Neural progenitor cell (in vitro differentiated cells): Measurements from ENCODE around the gene CDS2. TPM values are rescaled to one million over a fixed set of nuclear protein-coding genes. Genes with fewer than 3 reads are reported as not detected.

Experiments
- DNase-seq: peaks from one replicate; pipeline ENCODE4 v3.0.0-alpha.2; 2016; ENCODE audit warnings: low spot score
- H2AFZ ChIP-seq: fragments of 200-600 bp; sonication (generic); replicated peaks from 2 replicates; pipeline ENCODE4 v1.6.1; 2016; ENCODE audit warnings: antibody characterized with exemption
- H3F3A ChIP-seq: fragments of 200-600 bp; sonication (generic); 2 replicates; pipeline ENCODE4 v1.6.1; 2016; ENCODE audit warnings: antibody characterized with exemption, low read depth
- H3K27ac ChIP-seq: fragments of 200-600 bp; sonication (generic); 2 replicates; pipeline ENCODE4 v1.5.1; 2016; ENCODE audit warnings: mild to moderate bottlenecking
- H3K27me3 ChIP-seq: fragments of 200-600 bp; sonication (generic); 2 replicates; pipeline ENCODE4 v1.6.1; 2016; ENCODE audit warnings: mild to moderate bottlenecking, moderate library complexity
- H3K36me3 ChIP-seq: fragments of 200-600 bp; sonication (generic); 2 replicates; pipeline ENCODE4 v1.5.1; 2016
- H3K4me1 ChIP-seq: fragments of 200-600 bp; sonication (generic); 2 replicates; pipeline ENCODE4 v1.6.1; 2016; ENCODE audit warnings: mixed run types
- H3K4me2 ChIP-seq: fragments of 200-600 bp; sonication (generic); 2 replicates; pipeline ENCODE4 v1.6.1; 2016
- H3K4me3 ChIP-seq: fragments of 200-600 bp; sonication (generic); 2 replicates; pipeline ENCODE4 v1.5.1; 2016
- H3K79me2 ChIP-seq: fragments of 200-600 bp; sonication (generic); 2 replicates; pipeline ENCODE4 v1.6.1; 2016; ENCODE audit warnings: low read depth
- H3K9ac ChIP-seq: fragments of 200-600 bp; sonication (generic); 2 replicates; pipeline ENCODE4 v1.6.1; 2016
- H3K9me3 ChIP-seq: fragments of 200-600 bp; sonication (generic); 2 replicates; pipeline ENCODE4 v1.5.1; 2016; ENCODE audit warnings: low read depth
- H4K20me1 ChIP-seq: fragments of 200-600 bp; sonication (generic); 2 replicates; pipeline ENCODE4 v1.6.1; 2016; ENCODE audit warnings: low read depth
- H3K27ac Mint-ChIP-seq: 3 replicates; pipeline ENCODE4 v1.8.0; 2021; ENCODE audit warnings: mixed read lengths
- H3K27me3 Mint-ChIP-seq: 2 replicates; pipeline ENCODE4 v1.8.0; 2022; ENCODE audit warnings: low read depth, mild to moderate bottlenecking, inconsistent platforms, moderate library complexity, mixed read lengths; ENCODE audit not compliant: insufficient read depth
- H3K36me3 Mint-ChIP-seq: 3 replicates; pipeline ENCODE4 v1.8.0; 2021; ENCODE audit warnings: mixed read lengths
- H3K4me1 Mint-ChIP-seq: 3 replicates; pipeline ENCODE4 v1.8.0; 2021; ENCODE audit warnings: mixed read lengths
- H3K4me3 Mint-ChIP-seq: 3 replicates; pipeline ENCODE4 v1.8.0; 2021; ENCODE audit warnings: mild to moderate bottlenecking, moderate library complexity, mixed read lengths
- H3K9me3 Mint-ChIP-seq: 3 replicates; pipeline ENCODE4 v1.8.0; 2020; ENCODE audit warnings: mixed read lengths
- EZH2 ChIP-seq: fragments of 200-600 bp; sonication (generic); IDR thresholded peaks from 2 replicates; pipeline ENCODE4 v1.6.1; 2017; ENCODE audit warnings: antibody characterized with exemption, mild to moderate bottlenecking, moderate library complexity
- EZH2phosphoT487 ChIP-seq: fragments of 200-600 bp; sonication (generic); IDR thresholded peaks from 2 replicates; pipeline ENCODE4 v1.6.1; 2017; ENCODE audit warnings: antibody characterized with exemption
- total RNA-seq: library from RNA; depleted of rRNA; stranded (reverse); fragments of >200 nt; gene quantifications from 2 replicates; pipeline ENCODE4 v1.2.3, GENCODE V29; 2015; ENCODE audit warnings: low replicate concordance
- TF ChIP-seq, protein P1 (sequence below): fragments of 200-600 bp; sonication (generic); IDR thresholded peaks from 2 replicates; pipeline ENCODE4 v1.5.1; 2017; ENCODE audit warnings: antibody characterized with exemption, mild to moderate bottlenecking

Gene CDS2
- total RNA-seq, 1 donor from 2014 or later: 59.8 TPM

GRCh38 chr20:5191829-5192569, 65.2 kb downstream of the CDS2 start:
- Histone ChIP-seq H3K36me3 (no peaks in the 10 kb centered on the region), H3K4me2 (peak overlapping the region; percentile 34), H3K4me3 (no peak overlapping the region), H4K20me1 (peaks cover 8% of the 10 kb centered on the region), H3K9me3 (no peaks in the 10 kb centered on the region), H3K79me2 (no peaks in the 10 kb centered on the region), H3K27ac (peak overlapping the region; percentile 65), H3F3A (peaks cover 30% of the 10 kb centered on the region), H3K27me3 (no peaks in the 10 kb centered on the region), H3K4me1 (peaks cover 33% of the 10 kb centered on the region), H2AFZ (no peak overlapping the region), H3K9ac (peak overlapping the region; percentile 23)
- DNase-seq: peak; percentile 70
- Mint-ChIP-seq H3K4me3 (no peak overlapping the region), H3K9me3 (no peaks in the 10 kb centered on the region), H3K27me3 (no peaks in the 10 kb centered on the region), H3K4me1 (peaks cover 34% of the 10 kb centered on the region), H3K27ac (peak overlapping the region; percentile 75), H3K36me3 (peaks cover 11% of the 10 kb centered on the region)
- TF ChIP-seq EZH2: no peak
- TF ChIP-seq, protein P1, sequence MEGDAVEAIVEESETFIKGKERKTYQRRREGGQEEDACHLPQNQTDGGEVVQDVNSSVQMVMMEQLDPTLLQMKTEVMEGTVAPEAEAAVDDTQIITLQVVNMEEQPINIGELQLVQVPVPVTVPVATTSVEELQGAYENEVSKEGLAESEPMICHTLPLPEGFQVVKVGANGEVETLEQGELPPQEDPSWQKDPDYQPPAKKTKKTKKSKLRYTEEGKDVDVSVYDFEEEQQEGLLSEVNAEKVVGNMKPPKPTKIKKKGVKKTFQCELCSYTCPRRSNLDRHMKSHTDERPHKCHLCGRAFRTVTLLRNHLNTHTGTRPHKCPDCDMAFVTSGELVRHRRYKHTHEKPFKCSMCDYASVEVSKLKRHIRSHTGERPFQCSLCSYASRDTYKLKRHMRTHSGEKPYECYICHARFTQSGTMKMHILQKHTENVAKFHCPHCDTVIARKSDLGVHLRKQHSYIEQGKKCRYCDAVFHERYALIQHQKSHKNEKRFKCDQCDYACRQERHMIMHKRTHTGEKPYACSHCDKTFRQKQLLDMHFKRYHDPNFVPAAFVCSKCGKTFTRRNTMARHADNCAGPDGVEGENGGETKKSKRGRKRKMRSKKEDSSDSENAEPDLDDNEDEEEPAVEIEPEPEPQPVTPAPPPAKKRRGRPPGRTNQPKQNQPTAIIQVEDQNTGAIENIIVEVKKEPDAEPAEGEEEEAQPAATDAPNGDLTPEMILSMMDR: peak; percentile 74

DNA sequence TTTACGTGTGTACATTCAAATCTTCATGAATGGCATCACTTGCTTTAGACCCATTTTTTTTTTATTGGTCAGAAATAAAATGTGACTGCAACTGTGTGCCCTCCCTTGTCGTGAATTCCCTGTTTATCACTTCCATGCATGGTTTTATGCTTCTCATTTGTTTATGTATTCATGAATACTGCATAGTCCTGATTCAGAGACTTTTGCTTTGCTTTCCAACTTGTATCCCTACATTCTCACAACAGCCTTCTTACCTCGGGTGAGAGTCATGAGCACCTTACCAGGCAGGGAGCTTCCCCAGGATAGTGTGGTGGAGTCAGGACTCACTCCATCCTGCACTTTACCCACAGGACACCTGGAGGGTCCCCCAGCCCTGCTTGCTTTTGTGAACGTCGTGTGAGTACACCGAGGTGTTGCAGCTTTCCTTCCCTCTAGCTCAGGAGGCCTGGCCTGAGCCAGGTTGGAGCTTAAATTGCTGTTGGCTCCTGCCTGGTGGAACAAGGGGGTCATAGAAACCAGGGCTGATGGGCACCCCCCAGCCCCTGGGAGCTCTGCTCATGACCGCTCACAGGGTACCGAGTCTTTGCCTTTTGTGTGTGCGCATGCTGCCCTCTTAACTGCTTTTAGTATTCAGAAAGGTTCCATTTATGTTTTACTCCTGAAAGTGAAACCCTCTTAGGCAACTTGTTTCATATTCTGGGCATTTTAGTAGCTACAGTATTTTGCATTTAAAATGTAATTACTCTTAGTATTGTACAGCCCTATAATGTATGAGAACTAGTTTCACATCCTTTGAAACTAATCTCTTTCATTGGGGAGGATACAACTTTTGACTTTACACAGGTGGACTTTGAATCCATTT, 66.0 kb downstream of the CDS2 start:
- H3K27me3 Mint-ChIP-seq: no peaks in the 10 kb centered on the region
- no peaks in the 10 kb centered on the region for H3K36me3 ChIP-seq
- H4K20me1 ChIP-seq: peaks cover 13% of the 10 kb centered on the region
- H3K36me3 Mint-ChIP-seq: peaks cover 13% of the 10 kb centered on the region
- H3F3A ChIP-seq: peaks cover 30% of the 10 kb centered on the region
- no peaks in the 10 kb centered on the region for H3K9me3 Mint-ChIP-seq
- peaks cover 34% of the 10 kb centered on the region for H3K4me1 Mint-ChIP-seq
- H3K9ac ChIP-seq: no peak overlapping the region
- no peaks in the 10 kb centered on the region for H3K9me3 ChIP-seq
- H3K4me1 ChIP-seq: peaks cover 33% of the 10 kb centered on the region
- no peaks in the 10 kb centered on the region for H3K27me3 ChIP-seq
- no peak overlapping the region for H3K4me3 Mint-ChIP-seq
- no peak overlapping the region for H3K4me3 ChIP-seq
- DNase-seq: no peak
- TF ChIP-seq, protein P1: no peak
- TF ChIP-seq EZH2phosphoT487 (no peak), EZH2 (no peak)
- H3K27ac ChIP-seq: no peak overlapping the region
- no peak overlapping the region for H3K4me2 ChIP-seq
- H3K79me2 ChIP-seq: no peaks in the 10 kb centered on the region
- H2AFZ ChIP-seq: no peak overlapping the region
- H3K27ac Mint-ChIP-seq: no peak overlapping the region

GRCh38 chr20:5195655-5196054, 68.8 kb downstream of the CDS2 start:
- TF ChIP-seq EZH2phosphoT487 (no peak), EZH2 (no peak)
- TF ChIP-seq, protein P1: no peak
- H2AFZ ChIP-seq: no peak overlapping the region
- H3K36me3 ChIP-seq: no peaks in the 10 kb centered on the region
- H3K4me1 Mint-ChIP-seq: peaks cover 19% of the 10 kb centered on the region
- peaks cover 30% of the 10 kb centered on the region for H3F3A ChIP-seq
- H3K27ac ChIP-seq: peak overlapping the region; percentile 83
- H3K4me1 ChIP-seq: peaks cover 25% of the 10 kb centered on the region
- peak overlapping the region; percentile 72 for H3K4me2 ChIP-seq
- peaks cover 13% of the 10 kb centered on the region for H4K20me1 ChIP-seq
- H3K4me3 ChIP-seq: no peak overlapping the region
- H3K9ac ChIP-seq: no peak overlapping the region
- no peaks in the 10 kb centered on the region for H3K9me3 ChIP-seq
- H3K79me2 ChIP-seq: no peaks in the 10 kb centered on the region
- DNase-seq: no peak
- H3K27ac Mint-ChIP-seq: peak overlapping the region; percentile 39
- H3K9me3 Mint-ChIP-seq: no peaks in the 10 kb centered on the region
- H3K36me3 Mint-ChIP-seq: peaks cover 18% of the 10 kb centered on the region
- H3K27me3 ChIP-seq: no peaks in the 10 kb centered on the region
- no peak overlapping the region for H3K4me3 Mint-ChIP-seq
- no peaks in the 10 kb centered on the region for H3K27me3 Mint-ChIP-seq
